Natural killer cell (primary cell): ENCODE data around the gene EP400. TPM values are rescaled to one million over a fixed set of nuclear protein-coding genes. Genes with fewer than 3 reads are reported as not detected.

ENCODE experiments used
- ATAC-seq, 3 donors: fragments of 150-1000 bp in 2 of 3; fragments of 200-7000 bp in 1 of 3; cut with Tn5 transposase; 1 replicate in 1 of 3; 2 replicates in 2 of 3; pipeline ENCODE4 v1.10.0; 2021; ENCODE audit warnings: mild to moderate bottlenecking in 2 of 3, moderate library complexity in 2 of 3
- DNase-seq, 2 donors: peaks; one replicate each; pipeline versions ENCODE4 v3.0.0 to v3.0.0-alpha.2; 2013 to 2021; ENCODE audit warnings: mixed read lengths in 1 of 2
- H3K27ac ChIP-seq: one replicate; pipeline ENCODE4 v1.5.1; 2013; ENCODE audit warnings: mild to moderate bottlenecking, low read length
- H3K27me3 ChIP-seq: one replicate; pipeline ENCODE4 v1.6.1; 2013; ENCODE audit warnings: low read length; ENCODE audit not compliant: control insufficient read depth, insufficient read depth
- H3K36me3 ChIP-seq: one replicate; pipeline ENCODE4 v1.6.1; 2013; ENCODE audit warnings: low read length; ENCODE audit not compliant: control insufficient read depth, insufficient read depth
- H3K4me1 ChIP-seq: one replicate; pipeline ENCODE4 v1.6.1; 2013; ENCODE audit warnings: low read length; ENCODE audit not compliant: control insufficient read depth, insufficient read depth
- H3K4me3 ChIP-seq: one replicate; pipeline ENCODE4 v1.5.1; 2013; ENCODE audit warnings: low read length
- H3K9me3 ChIP-seq: one replicate; pipeline ENCODE4 v1.6.1; 2013; ENCODE audit warnings: low read length; ENCODE audit not compliant: control insufficient read depth, insufficient read depth
- H3K27ac Mint-ChIP-seq, 2 donors: one replicate each; pipeline ENCODE4 v1.8.0; 2022; ENCODE audit warnings: mild to moderate bottlenecking in 2 of 2, mixed read lengths in 2 of 2, moderate library complexity in 1 of 2
- H3K27me3 Mint-ChIP-seq, 2 donors: one replicate each; pipeline ENCODE4 v1.8.0; 2022; ENCODE audit warnings: low read depth in 2 of 2, mixed read lengths in 2 of 2
- H3K36me3 Mint-ChIP-seq: one replicate; pipeline ENCODE4 v1.8.0; 2022; ENCODE audit warnings: mixed read lengths
- H3K4me1 Mint-ChIP-seq, 2 donors: one replicate each; pipeline ENCODE4 v1.8.0; 2022; ENCODE audit warnings: mixed read lengths in 2 of 2
- H3K4me3 Mint-ChIP-seq: one replicate; pipeline ENCODE4 v1.8.0; 2022; ENCODE audit warnings: mild to moderate bottlenecking, moderate library complexity, mixed read lengths
- H3K9me3 Mint-ChIP-seq, 2 donors: one replicate each; pipeline ENCODE4 v1.8.0; 2022; ENCODE audit warnings: mixed read lengths in 2 of 2
- CTCF ChIP-seq: fragments of 200-600 bp; IDR thresholded peaks from one replicate; pipeline ENCODE4 v1.8.0; 2022; ENCODE audit warnings: antibody characterized with exemption
- WGBS: methylation state at CpG from one replicate; pipeline ENCODE4 v1.1.7; 2013; ENCODE audit warnings: missing lambda C conversion rate; ENCODE audit not compliant: insufficient coverage; 5-methylcytosine and 5-hydroxymethylcytosine counted together
- intact Hi-C: fragments of 100-400 bp; cut with micrococcal nuclease; formaldehyde crosslinking; loops from one replicate; pipeline ENCODE4 v1.14.2; 2022
- total RNA-seq, 4 donors: library from RNA; stranded (reverse); fragments of 120-200 nt in 1 of 4; gene quantifications; one replicate each; pipeline versions ENCODE4 v1.2.3 to v1.2.4, GENCODE V29; 2013 to 2022

EP400 gene
- total RNA-seq, 3 donors from 2014 or later (not counting 1 experiment from before 2014, with no cell fraction given) = 62.8 to 81.1 (median 80.1) TPM

GRCh38 chr12:132030367-132031038 lies 80.8 kb downstream of the EP400 start:
- ATAC-seq = no peak
- intact Hi-C loops = no loop called here
- no peak for TF ChIP-seq CTCF
- no peaks in the 10 kb centered on the region for H3K4me1 Mint-ChIP-seq
- no peak overlapping the region for H3K4me3 Mint-ChIP-seq
- DNase-seq = no peak
- no peaks in the 10 kb centered on the region for H3K9me3 Mint-ChIP-seq
- no peaks in the 10 kb centered on the region for H3K27me3 ChIP-seq
- H3K36me3 ChIP-seq = peaks cover 88% of the 10 kb centered on the region
- H3K4me3 ChIP-seq = no peak overlapping the region
- no peaks in the 10 kb centered on the region for H3K27me3 Mint-ChIP-seq
- no peaks in the 10 kb centered on the region for H3K4me1 ChIP-seq
- no peaks in the 10 kb centered on the region for H3K9me3 ChIP-seq
- H3K27ac ChIP-seq = no peak overlapping the region
- WGBS = 95% methylated on average over 11 of the region's 11 CpGs
- peaks cover 18% of the 10 kb centered on the region for H3K36me3 Mint-ChIP-seq
- no peak overlapping the region for H3K27ac Mint-ChIP-seq

- 97% methylated on average over 4 of the region's 5 CpGs for WGBS
- TF ChIP-seq CTCF = no peak
These were observed 83.9 kb downstream of the EP400 start for GRCh38 chr12:132033627-132034026.

GRCh38 chr12:132036063-132036683 lies 86.4 kb downstream of the EP400 start:
- no peak overlapping the region for H3K4me3 Mint-ChIP-seq
- H3K9me3 ChIP-seq = no peaks in the 10 kb centered on the region
- DNase-seq (no peak), ATAC-seq (no peak)
- no peaks in the 10 kb centered on the region for H3K4me1 ChIP-seq
- H3K36me3 Mint-ChIP-seq = peaks cover 26% of the 10 kb centered on the region
- H3K4me1 Mint-ChIP-seq = peaks cover under 1 to 7% of the 10 kb centered on the region in 2 donors
- H3K27ac Mint-ChIP-seq = no peak overlapping the region
- no peak for TF ChIP-seq CTCF
- intact Hi-C loops = no loop called here
- no peak overlapping the region for H3K27ac ChIP-seq
- H3K27me3 ChIP-seq = no peaks in the 10 kb centered on the region
- peaks cover 70% of the 10 kb centered on the region for H3K36me3 ChIP-seq
- H3K27me3 Mint-ChIP-seq = no peaks in the 10 kb centered on the region
- no peaks in the 10 kb centered on the region for H3K9me3 Mint-ChIP-seq
- 98% methylated on average over 31 of the region's 31 CpGs for WGBS
- no peak overlapping the region for H3K4me3 ChIP-seq

More at GRCh38 chr12:132033627-132034026, 83.9 kb downstream of the EP400 start:
- Mint-ChIP-seq H3K4me1 (no peaks in the 10 kb centered on the region), H3K27me3 (no peaks in the 10 kb centered on the region), H3K36me3 (peaks cover 21% of the 10 kb centered on the region), H3K9me3 (no peaks in the 10 kb centered on the region), H3K4me3 (no peak overlapping the region), H3K27ac (no peak overlapping the region)
- H3K4me1 ChIP-seq = no peaks in the 10 kb centered on the region
- ATAC-seq (no peak), DNase-seq (no peak)
- H3K9me3 ChIP-seq = no peaks in the 10 kb centered on the region
- H3K4me3 ChIP-seq = no peak overlapping the region
- intact Hi-C loops = no loop called here
- H3K27ac ChIP-seq = no peak overlapping the region
- no peaks in the 10 kb centered on the region for H3K27me3 ChIP-seq
- peaks cover 83% of the 10 kb centered on the region for H3K36me3 ChIP-seq
